Epidermal melanocyte (primary cell): ENCODE measurements around the gene KDM4B.
"Not testable (repeated sequence)": the region's sequence is repeated elsewhere in the genome, so short reads cannot be mapped to it uniquely, and the experiment has no call there.

Source experiments
- DNase-seq: peaks from one replicate; pipeline ENCODE4 v3.0.0; 2011; ENCODE audit warnings: low spot score; ENCODE audit not compliant: insufficient read length

The KDM4B gene

DNA sequence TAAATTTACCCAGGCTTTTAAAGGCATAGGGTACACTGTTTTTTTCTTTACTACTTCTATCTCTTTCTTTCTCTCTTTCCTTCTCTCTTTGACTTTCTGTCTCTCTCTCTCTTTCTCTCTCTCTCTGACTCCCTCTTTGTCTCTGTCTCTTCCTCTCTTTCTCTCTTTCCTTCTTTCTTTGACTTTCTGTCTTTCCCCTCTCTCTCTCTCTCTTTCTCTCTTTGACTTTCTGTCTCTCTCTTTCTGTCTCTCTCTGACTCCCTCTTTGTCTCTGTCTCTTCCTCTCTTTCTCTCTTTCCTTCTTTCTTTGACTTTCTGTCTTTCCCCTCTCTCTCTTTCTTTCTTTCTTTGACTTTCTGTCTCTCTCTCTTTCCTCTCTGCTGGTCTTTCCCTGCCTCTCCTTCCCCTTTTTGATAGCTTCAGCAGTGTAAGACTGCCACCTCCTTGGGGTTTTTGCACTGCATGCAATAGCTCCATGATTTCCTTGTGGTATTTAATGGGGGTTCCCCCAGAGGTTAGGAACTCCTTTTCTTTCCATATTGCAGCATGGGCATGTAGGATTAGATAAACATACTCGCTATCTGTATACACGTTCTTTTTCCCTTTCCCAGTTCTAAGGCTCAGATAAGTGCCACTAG is 191.4 kb downstream of the KDM4B start:
- DNase-seq, result not testable (repeated sequence)

DNA sequence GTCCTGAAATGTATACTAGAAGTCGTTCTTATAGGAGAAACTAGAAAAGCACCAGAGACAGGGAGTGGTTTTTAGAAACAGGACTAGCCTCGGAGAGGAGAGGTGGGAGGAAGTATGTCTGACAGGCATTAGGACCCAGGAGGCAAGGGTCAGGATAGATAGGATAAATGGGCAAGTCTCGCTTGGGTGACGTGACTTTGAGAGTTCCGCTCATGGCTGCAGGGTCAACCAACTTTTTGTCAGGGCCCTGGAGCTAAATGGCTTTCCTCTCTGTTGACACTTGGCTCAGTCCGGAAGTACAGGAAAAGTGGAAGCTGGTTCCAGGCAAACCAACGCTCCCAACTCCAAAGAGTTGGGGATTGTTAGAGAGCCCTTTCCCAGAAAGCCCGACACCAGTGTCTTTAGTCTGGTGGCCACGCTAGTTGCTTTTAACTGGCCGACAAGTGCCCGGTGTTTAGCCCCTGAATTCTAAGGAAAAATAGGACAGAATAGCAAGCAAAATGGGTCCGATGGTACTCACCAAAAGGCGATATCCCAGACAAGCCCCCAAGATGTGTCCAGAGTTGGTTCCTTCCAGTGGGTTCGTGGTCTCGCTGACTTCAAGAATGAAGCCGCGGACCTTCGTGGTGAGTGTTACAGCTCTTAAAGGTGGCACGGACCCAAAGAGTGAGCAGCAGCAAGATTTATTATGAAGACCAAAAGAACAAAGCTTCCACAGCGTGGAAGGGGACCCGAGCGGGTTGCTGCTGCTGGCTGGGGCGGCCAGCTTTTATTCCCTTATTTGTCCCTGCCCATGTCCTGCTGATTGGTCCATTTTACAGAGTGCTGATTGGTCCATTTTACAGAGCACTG is 196.2 kb downstream of the KDM4B start:
- not testable (repeated sequence) for DNase-seq

DNA sequence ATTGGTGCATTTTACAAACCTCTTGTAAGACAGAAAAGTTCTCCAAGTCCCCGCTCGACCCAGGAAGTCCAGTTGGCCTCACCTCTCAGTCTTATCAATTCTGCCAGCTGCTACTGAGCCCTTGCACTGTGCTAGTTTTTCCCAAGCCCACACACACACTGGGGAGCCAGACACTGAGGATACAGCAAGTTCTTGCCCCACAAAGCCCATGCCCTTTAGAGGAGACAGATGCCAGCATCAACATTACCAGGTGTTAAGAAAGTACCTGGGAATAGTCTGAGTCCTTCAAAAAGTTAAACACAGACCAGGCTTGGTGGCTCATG is 196.7 kb downstream of the KDM4B start:
- DNase-seq, result no peak

DNA sequence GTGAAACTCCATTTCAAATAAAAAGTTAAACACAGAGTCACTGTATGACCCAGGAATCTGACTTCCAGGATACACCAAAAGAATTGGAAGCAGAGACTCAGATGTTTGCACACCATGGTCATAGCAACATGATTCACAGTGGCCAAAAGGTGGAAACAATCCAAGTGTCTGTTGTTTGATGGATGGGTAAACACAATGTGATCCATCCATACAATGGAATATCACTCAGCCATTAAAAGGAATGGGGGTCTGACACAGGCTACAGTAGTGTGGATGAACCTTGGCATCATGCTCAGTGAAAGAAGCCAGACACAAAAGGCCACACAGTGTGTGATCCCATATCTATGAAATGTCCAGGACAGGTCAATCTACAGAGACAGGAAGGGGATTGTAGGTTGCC is 197.3 kb downstream of the KDM4B start:
- DNase-seq, result no peak

DNA sequence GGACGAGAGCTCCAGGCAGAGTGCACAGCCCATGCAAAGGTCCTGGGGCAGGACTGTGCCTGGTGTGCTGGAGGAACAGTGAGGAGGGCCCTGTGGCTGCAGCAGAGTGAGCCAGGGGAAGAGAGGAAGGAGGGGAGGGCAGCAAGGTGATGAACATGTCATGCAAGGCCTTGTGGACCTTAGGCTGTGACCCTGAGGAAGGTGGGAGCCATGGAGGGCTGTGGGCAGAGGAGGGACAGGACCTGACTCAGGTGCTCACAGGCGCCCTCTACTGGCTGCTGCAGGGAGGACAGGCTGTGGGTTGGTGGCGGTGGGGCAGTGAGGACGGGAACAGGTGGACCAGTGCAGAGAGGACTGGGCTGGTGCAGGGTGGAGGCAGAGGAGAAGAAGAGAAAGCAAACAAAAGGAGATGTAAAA is 201.4 kb downstream of the KDM4B start:
- no peak for DNase-seq

DNA sequence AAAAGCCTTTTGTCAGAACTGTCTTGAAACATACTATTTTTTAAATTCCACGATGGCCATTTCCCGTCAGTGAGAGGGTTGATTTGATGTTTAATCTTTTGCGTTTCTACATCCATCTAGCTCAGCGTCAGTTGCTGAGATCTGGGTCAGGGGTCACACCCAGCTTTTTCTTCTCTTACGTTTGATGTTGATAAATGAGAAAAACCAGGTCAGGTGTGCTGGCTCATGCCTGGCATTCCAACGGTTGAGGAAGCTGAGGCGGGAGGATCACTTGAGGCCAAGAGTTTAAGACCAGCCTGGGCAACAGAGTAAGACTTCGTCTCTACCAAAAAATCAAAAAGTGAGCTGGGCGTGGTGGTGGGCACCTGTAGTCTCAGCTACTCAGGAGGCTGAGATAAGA is 202.8 kb downstream of the KDM4B start:
- DNase-seq, result no peak

DNA sequence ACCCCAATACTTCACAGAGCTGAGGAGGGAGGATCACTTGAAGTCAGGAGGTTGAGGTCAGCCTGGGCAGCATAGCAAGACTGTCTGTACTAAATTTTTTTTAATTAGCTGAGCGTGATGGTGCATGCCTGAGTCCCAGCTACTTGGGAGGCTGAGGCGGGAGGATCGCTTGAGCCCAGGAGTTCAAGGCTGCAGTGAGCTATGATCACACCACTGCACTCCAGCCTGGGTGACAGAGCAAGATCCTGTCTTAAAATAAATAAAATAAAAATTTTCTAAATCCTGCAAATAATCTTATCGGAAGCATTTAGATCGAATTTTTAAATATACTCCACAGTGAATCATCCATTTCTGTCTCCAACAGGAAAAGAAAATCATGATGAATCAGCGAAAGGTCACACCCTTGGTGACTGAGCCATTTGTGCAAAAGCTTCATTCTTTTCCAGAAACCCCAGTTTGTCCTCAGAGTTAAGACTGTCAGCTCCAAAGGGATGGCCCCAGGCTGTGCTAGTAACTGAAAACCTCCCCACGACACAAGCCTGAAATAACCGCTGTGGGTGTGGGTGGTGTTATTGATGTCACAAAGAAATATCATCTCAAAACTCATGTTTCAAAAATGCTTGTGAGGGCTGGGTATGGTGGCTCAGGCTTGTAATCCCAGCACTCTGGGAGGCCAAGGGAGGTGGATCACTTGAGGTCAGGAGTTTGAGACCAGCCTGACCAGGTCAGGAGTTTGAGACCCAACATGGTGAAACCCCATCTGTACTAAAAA is 204.1 kb downstream of the KDM4B start:
- DNase-seq, result peak; percentile 72

DNA sequence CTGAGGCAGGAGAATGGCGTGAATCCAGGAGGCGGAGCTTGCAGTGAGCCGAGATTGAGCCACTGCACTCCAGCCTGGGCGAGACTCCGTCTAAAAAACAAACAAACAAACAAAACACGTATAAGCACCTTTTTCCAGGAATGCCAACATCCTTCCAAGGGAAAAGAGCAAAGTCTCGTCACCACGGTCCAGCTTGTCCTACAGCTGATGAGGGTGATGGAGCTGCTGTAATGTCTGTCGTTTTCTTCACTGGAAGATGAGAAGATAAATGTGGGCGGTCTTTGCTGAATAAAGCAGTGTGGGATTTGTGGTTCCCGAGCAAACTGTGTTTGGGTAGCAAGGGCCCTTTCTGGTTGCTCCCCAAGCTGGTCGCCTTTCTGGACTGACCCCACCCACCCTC is 205.1 kb downstream of the KDM4B start:
- no peak for DNase-seq

DNA sequence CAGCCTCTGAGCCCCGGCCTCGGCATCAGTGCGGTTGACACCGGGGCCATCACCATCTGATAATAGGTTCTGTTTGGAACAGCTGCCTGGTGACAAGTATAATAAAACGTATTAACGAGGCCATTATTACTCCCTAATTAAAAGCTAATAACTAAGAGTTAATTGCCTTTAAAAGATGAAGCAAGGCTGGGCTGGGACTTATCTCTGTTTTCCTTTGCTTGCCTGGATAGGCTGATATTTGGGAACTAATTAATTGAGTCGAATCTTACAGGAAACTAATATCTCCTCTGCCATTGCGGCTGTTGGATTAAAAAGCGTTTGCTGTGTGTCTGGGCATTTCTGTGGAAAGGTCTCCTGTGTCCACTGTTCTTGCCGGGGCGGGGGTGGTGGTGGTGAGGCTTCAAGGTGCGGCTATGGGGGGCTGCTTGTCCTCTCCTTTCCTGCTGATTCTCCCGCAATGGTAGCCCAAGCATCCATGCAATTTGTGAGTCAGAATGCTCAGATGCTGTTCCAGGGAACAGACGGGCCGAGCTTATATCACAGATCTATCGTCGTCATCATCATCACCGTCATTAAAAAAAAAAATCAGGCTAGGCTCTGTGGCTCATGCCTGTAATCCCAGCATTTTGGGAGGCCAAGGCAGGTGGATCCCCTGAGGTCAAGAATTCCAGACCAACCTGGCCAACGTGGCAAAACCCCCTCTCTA is 209.0 kb downstream of the KDM4B start:
- DNase-seq, result no peak

DNA sequence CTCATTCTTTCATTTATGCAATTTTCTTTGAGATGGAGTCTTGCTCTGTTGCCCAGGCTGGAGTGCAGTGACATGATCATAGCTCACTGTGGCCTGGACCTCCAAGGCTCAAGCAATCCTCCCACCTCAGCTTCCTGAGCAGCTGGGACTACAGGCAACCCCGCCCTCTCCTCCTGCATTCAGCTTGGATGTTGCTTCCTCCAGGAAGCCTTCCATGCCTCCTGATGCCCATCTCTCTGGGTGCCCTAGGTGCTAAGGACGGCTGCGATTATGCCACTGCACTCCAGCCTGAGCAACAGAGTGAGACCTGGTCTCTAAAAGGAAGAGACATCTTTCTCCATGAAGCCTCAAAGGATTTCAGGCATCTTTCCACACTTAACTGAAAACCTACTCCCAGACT is 209.9 kb downstream of the KDM4B start:
- no peak for DNase-seq

DNA sequence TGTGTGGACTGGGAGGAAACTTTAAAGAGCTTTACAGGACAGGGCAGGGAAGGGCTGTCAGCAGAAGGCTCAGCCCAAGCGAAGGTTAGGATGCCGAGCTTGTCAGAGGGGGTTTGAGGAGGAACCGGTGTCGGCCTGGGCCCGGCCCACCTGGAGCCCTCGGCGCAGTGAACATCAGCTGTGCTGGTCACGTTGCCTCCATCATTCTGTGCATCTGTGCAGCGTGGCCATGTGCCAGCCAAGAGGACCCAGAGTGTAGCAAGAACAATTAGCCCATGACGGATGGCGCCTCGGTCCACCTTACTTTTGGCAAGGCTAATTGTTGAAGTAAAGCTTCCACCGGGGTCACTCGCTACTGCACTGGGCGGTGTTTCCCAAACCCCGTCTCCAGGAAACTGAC is 210.3 kb downstream of the KDM4B start:
- no peak for DNase-seq

DNA sequence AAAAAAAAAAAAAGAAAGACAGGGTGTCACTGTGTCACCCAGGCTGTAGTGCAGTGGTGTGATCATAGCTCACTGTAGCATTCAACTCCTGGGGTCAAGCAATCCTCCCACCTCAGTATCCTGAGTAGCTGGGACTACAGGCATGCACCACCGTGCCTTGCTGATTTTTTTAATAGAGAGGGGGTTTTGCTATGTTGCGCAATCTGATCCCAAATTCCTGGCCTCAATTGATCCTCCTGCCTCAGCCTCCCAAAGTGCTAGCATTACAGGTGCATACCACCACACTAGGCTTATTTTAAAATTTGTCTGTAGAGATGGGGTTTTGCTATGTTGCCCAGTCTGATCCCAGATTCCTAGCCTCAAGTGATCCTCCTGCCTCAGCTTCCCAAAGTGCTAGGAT is 212.4 kb downstream of the KDM4B start:
- DNase-seq, result no peak

DNA sequence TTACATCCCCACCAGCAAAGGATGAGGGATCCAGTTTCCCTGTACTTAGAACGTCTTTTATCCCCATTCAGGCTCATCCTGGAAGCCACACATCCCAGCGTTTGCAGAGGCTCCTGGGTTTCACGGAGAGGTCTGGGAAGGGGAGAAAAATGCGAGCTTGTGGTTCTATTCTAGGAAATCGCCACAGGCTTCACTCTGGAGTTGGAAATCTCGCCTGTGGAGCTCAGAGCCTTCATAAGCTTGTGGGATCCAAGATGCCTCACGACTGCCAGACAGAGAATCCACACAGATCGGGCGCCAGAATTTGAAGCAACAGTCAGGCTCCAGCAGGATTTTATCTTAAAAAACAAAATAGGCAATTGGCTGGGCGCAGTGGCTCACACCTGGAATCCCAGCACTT is 213.8 kb downstream of the KDM4B start:
- DNase-seq, result no peak

DNA sequence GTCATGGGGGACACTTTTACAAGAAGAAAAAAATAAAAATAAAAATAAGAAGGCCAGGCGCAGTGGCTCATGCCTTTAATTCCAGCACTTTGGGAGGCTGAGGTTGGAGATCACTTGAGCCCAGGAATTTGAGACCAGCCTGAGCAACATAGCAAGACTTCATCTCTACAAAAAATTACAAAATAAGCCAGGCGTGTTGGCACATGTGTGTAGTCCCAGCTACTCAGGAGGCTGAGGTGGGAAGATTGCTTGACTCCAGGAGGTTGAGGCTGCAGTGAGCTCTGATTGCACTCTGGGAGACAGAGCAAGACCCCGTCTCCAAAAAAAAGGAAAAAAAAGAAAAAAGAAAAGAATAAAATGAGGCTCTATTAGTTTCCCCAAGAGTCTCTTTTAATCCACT is 214.7 kb downstream of the KDM4B start:
- DNase-seq, result no peak

DNA sequence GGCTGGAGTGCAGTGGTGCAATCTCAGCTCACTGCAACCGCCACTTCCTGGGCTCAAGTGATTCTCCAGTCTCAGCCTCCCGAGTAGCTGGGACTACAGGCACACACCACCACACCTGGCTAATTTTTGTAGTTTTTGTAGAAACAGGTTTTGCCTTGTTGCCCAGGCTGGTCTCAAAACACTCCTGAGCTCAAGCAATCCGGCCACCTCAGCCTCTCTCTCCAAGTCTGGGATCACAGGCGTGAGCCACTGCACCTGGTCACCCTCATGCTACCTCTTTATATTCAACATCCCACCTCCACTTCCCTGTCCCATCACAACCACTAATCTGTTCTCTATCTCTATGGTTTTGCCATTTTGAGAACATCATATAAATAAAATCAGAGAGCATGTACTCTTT is 216.0 kb downstream of the KDM4B start:
- DNase-seq, result no peak

DNA sequence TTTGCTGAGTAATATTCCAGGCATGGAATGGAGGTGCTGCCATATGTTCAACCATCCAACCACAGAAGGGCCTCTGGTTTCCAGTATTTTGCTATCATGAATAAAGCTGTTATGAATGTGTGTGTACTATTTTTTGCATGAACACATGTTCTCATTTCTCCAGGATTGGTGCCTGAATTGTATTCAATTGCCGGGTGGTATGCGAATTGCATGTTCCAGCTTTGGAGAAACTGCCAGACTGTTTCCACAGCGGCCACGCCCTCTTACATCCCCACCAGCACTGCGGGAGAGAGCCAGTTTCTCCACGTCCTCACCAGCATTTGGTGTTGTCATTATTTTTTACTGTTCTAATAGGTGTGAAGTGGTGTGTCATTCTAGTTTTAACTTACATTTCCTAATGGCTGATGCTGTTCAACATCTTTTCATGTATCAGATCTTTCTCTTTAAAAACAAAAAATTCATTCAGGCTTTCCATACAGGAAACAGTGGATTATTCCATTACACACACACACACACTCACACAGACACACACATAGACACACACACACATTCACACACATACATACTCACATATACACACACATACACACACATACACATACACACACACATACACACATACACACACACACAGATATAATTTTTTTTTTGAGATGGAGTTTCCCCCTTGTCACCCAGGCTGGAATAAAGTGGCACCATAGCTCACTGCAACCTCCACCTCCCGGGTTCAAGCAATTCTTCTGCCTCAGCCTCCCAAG is 217.6 kb downstream of the KDM4B start:
- no peak for DNase-seq

DNA sequence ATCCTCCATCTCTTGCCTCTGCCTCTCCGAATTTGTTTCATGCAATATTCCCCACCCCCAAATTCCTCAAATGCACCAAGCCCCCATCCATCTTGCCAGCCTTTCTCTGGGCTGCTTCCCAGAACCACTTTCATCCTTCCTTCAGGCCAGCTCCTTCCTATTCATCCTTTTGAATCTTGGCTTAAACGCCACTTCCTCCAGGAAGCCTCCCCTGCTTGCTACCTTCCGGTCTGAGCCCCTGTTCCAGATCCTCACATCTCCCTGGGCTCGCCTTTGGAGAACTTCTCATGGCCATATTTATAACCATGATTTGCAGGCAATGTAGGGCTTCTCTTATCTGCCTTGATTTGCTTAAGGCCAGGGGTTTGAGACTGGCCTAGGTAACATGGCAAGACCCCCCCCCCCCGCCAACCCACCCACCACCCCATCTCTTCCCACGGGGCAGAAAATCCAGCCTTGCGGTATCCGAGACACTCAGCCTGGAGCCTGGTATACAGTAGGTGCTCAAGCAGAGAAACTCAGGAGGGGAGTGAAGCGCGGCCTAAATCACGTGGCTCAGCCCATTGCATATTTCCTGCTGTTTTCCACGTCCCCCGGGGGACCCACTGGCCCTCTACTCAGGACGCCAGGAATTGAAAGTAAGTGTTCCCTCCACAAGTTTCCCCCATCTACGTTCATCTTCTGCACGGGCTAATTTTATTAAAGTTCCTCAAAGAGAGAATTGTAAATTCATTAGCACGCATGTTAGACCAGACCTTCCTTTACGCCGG is 219.8 kb downstream of the KDM4B start:
- DNase-seq, result no peak

DNA sequence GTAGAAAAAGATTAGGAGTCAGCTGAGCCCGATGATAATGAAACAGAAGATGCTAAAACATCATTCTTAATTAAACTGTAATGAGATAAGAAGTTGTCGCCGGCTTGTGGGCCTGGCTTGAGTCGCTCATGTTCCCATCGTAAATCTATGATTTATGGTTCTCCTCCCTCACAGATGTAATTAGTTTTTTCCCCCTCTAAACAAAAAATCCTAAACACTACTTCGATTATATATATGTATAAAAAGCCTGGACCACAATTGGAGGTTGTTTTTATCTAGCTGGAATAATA is 220.3 kb downstream of the KDM4B start:
- DNase-seq, result no peak

DNA sequence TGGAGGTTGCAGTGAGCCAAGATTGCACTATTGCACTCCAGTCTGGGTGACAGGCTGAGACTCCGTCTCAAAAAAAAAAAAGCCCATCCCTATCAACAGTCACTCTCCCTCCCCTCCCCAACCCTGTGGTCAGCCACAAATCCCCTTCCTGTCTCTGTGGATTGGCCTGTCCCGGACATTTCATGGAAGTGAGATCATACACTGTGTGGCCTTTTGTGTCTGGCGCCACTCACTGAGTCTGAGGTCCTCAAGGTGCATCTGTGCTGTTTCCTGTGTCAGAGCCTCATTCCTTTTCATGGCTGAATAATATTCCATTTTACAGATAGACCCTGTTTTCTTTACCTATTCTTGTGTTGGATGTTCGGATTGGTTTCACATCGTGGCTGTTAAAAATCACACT is 222.2 kb downstream of the KDM4B start:
- no peak for DNase-seq

DNA sequence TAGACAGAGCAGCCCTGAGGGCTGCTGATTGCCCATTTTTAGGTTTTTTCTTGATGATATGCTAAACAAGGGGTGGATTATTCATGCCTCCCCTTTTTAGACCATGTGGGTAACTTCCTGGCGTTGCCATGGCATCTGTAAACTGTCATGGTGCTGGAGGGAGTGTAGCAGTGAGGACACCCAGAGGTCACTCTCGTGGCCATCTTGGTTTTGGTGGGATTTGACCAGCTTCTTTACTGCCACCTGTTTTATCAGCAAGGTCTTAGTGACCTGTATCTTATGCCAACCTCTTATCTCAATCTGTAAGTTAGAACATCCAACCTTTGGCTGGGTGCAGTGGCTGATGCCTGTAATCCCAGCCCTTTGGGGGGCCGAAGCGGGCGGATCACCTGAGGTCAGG is 223.7 kb downstream of the KDM4B start:
- no peak for DNase-seq

DNA sequence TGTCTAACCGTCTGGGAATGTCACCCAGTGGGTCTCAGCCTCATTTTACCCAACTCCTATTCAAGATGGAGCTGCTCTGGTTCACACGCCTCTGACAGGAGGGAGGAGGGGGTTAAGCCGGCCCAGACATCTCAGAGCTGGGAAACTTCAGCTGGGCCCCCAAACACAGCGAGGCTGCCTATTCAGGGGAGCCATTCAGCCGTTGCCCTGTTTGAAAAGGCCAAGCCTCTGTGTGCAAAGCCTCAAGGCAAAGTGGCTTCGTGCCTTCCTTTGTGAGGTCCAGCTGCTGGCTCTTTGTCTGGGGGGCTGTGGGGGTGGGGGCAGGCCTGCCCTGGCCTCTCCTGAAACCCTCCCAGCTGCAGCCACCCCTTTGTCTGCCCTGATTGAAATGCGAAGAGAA is 224.3 kb downstream of the KDM4B start:
- no peak for DNase-seq
